Measurements from ENCODE around the gene ALS2. TPM values are rescaled to one million over a fixed set of nuclear protein-coding genes. Genes with fewer than 3 reads are reported as not detected.

The ALS2 gene
- total and polyA plus RNA-seq, 2 donors (not counting 1 experiment from before 2014, with no cell fraction given): 1.4 to 16.7 TPM

- TF ChIP-seq, protein P1, sequence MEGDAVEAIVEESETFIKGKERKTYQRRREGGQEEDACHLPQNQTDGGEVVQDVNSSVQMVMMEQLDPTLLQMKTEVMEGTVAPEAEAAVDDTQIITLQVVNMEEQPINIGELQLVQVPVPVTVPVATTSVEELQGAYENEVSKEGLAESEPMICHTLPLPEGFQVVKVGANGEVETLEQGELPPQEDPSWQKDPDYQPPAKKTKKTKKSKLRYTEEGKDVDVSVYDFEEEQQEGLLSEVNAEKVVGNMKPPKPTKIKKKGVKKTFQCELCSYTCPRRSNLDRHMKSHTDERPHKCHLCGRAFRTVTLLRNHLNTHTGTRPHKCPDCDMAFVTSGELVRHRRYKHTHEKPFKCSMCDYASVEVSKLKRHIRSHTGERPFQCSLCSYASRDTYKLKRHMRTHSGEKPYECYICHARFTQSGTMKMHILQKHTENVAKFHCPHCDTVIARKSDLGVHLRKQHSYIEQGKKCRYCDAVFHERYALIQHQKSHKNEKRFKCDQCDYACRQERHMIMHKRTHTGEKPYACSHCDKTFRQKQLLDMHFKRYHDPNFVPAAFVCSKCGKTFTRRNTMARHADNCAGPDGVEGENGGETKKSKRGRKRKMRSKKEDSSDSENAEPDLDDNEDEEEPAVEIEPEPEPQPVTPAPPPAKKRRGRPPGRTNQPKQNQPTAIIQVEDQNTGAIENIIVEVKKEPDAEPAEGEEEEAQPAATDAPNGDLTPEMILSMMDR (IDR thresholded peaks at IDR 0.05): no peak
- TF ChIP-seq EZH2 (IDR thresholded peaks at IDR 0.05; ENCODE audit: borderline replicate concordance, insufficient read depth, low read depth, low read length, poor library complexity, severe bottlenecking): no peak
- H3K9me3 ChIP-seq (ENCODE audit: control extremely low read depth in 1 of 3, control insufficient read depth in 2 of 3, insufficient read depth in 1 of 3, low read length in 2 of 3): no peaks in the 10 kb centered on the region
- Mint-ChIP-seq H3K4me1 (no peaks in the 10 kb centered on the region), H3K27ac (no peak overlapping the region), H3K27me3 (peaks cover 21% of the 10 kb centered on the region), H3K4me3 (no peak overlapping the region), H3K9me3 (ENCODE audit: insufficient read depth) (no peaks in the 10 kb centered on the region)
- DNase-seq: no peak
- no peak overlapping the region for H3K4me2 ChIP-seq (replicated peaks; ENCODE audit: low read depth, low read length, poor library complexity, severe bottlenecking)
- intact Hi-C loops (cut with micrococcal nuclease): no loop called here
- ATAC-seq (ENCODE audit: low read depth): no peak
- no peak overlapping the region for H3K4me3 ChIP-seq (ENCODE audit: control extremely low read depth in 1 of 5, extremely low read depth in 1 of 5, insufficient read depth in 1 of 5, low read depth in 2 of 5, low read length in 4 of 5)
- no peak overlapping the region for H3K27ac ChIP-seq (ENCODE audit: low read length in 2 of 2)
- peaks cover 0 to 5% (median 0%) of the 10 kb centered on the region in 4 experiments for H3K27me3 ChIP-seq (replicated peaks in 1 of 4; ENCODE audit: control extremely low read depth in 1 of 4, control insufficient read depth in 3 of 4, insufficient read depth in 4 of 4, low read length in 3 of 4)
- no peaks in the 10 kb centered on the region for H3K36me3 ChIP-seq (replicated peaks in 1 of 2; ENCODE audit: control extremely low read depth in 1 of 2, control insufficient read depth in 1 of 2, extremely low read depth in 1 of 2, insufficient read depth in 2 of 2, low read length in 1 of 2)
- ChIA-PET POLR2A (no interaction called here), CTCF (no interaction called here)
- no peak overlapping the region for H2AFZ ChIP-seq (ENCODE audit: insufficient read depth, low read depth, low read length, poor library complexity, severe bottlenecking)
- no peak overlapping the region for H3K9ac ChIP-seq (ENCODE audit: low read length)
- H3K4me1 ChIP-seq (ENCODE audit: control insufficient read depth in 2 of 2, insufficient read depth in 2 of 2, low read length in 2 of 2): no peaks in the 10 kb centered on the region
- H3K79me2 ChIP-seq (ENCODE audit: control insufficient read depth, insufficient read depth, low read length): no peaks in the 10 kb centered on the region
- no peaks in the 10 kb centered on the region for H4K20me1 ChIP-seq (ENCODE audit: control insufficient read depth, insufficient read depth, low read length, poor library complexity, severe bottlenecking)
These were observed 15.7 kb upstream of the ALS2 start for GRCh38 chr2:201796478-201796865.

DNA sequence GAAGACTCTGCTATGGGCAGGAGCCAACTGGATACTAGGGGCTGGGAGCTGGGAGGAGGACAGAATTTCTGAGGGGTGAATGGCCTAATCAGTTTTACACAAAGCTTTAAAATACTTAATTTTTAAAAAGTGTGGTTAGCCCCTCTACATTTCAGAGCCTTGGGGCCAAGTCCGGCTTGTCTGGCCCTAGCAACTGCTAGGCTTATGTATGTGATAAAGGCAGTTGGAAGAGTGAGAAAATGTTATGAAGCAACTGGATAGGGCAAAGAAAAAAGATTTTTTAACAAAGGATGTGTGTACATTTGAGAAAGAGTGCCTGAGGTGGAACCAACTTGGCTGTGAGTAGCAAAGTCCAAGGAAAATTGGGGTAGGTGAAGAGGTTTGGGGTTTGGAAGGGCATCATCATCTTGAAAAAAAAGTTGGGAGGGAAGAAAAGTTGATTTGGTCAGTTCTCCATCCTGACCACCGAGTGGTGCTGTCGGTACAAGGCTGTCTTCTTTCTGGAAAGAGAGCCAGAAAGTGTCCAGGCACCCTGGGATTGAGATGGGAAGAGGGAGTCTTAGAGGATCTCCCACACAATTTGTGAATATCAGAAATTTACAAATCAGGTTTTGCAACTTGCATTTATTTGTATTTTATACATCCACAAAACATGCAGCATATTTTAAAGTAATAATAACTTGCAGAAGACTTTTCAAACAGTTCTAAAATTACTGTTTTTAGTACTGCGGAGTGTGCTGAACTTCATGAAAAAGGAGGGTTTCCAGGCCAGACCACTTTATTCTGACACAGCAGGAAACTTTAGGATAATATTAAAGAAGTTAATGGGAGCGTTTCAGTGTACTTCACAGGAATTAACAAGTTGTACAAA lies 15.1 kb upstream of the ALS2 start:
- no peak overlapping the region for H3K27ac Mint-ChIP-seq
- H4K20me1 ChIP-seq (ENCODE audit: control insufficient read depth, insufficient read depth, low read length, poor library complexity, severe bottlenecking): no peaks in the 10 kb centered on the region
- H3K9ac ChIP-seq (ENCODE audit: low read length): no peak overlapping the region
- no peak overlapping the region for H3K27ac ChIP-seq (ENCODE audit: low read length in 2 of 2)
- no peak overlapping the region for H3K4me3 ChIP-seq (ENCODE audit: control extremely low read depth in 1 of 5, extremely low read depth in 1 of 5, insufficient read depth in 1 of 5, low read depth in 2 of 5, low read length in 4 of 5)
- ChIA-PET CTCF (no interaction called here), POLR2A (no interaction called here)
- WGBS (ENCODE audit: insufficient coverage): 10% methylated on average over 3 of the region's 5 CpGs
- no peak overlapping the region for H3K4me3 Mint-ChIP-seq
- no peaks in the 10 kb centered on the region for H3K4me1 ChIP-seq (ENCODE audit: control insufficient read depth in 2 of 2, insufficient read depth in 2 of 2, low read length in 2 of 2)
- H3K4me2 ChIP-seq (replicated peaks; ENCODE audit: low read depth, low read length, poor library complexity, severe bottlenecking): no peak overlapping the region
- H2AFZ ChIP-seq (ENCODE audit: insufficient read depth, low read depth, low read length, poor library complexity, severe bottlenecking): no peak overlapping the region
- H3K27me3 Mint-ChIP-seq: peaks cover 17% of the 10 kb centered on the region
- no peaks in the 10 kb centered on the region for H3K4me1 Mint-ChIP-seq
- intact Hi-C loops (cut with micrococcal nuclease): no loop called here
- no peaks in the 10 kb centered on the region for H3K9me3 Mint-ChIP-seq (ENCODE audit: insufficient read depth)
- no peaks in the 10 kb centered on the region for H3K36me3 ChIP-seq (replicated peaks in 1 of 2; ENCODE audit: control extremely low read depth in 1 of 2, control insufficient read depth in 1 of 2, extremely low read depth in 1 of 2, insufficient read depth in 2 of 2, low read length in 1 of 2)
- no peak for TF ChIP-seq EZH2 (IDR thresholded peaks at IDR 0.05; ENCODE audit: borderline replicate concordance, insufficient read depth, low read depth, low read length, poor library complexity, severe bottlenecking)
- TF ChIP-seq, protein P1 (IDR thresholded peaks at IDR 0.05): peak; percentile 27
- no peaks in the 10 kb centered on the region for H3K9me3 ChIP-seq (ENCODE audit: control extremely low read depth in 1 of 3, control insufficient read depth in 2 of 3, insufficient read depth in 1 of 3, low read length in 2 of 3)
- DNase-seq: no peak
- H3K27me3 ChIP-seq (replicated peaks in 1 of 4; ENCODE audit: control extremely low read depth in 1 of 4, control insufficient read depth in 3 of 4, insufficient read depth in 4 of 4, low read length in 3 of 4): peaks cover 0 to 5% (median 0%) of the 10 kb centered on the region in 4 experiments
- no peak for ATAC-seq (ENCODE audit: low read depth)
- no peaks in the 10 kb centered on the region for H3K79me2 ChIP-seq (ENCODE audit: control insufficient read depth, insufficient read depth, low read length)

Measured in B cell (primary cell).